HEK293 (cell line): ENCODE results near the gene KCNJ15.

Experiments
- GLIS1 ChIP-seq: fragments of 450-650 bp; formaldehyde crosslinking; IDR thresholded peaks from 2 replicates; pipeline ENCODE4 v1.5.1; 2016; ENCODE audit warnings: missing biosample characterization, missing genetic modification characterization
- SCRT2 ChIP-seq: fragments of 450-650 bp; formaldehyde crosslinking; IDR thresholded peaks from 2 replicates; pipeline ENCODE4 v1.5.1; 2016; ENCODE audit warnings: missing biosample characterization, missing genetic modification characterization
- ZBTB8A ChIP-seq: fragments of 450-650 bp; formaldehyde crosslinking; IDR thresholded peaks from 2 replicates; pipeline ENCODE4 v1.5.1; 2016; ENCODE audit warnings: missing biosample characterization, missing genetic modification characterization
- ZNF121 ChIP-seq: fragments of 450-650 bp; formaldehyde crosslinking; IDR thresholded peaks from 2 replicates; pipeline ENCODE4 v1.5.1; 2016; ENCODE audit warnings: missing biosample characterization, missing genetic modification characterization
- ZNF530 ChIP-seq: fragments of 450-650 bp; formaldehyde crosslinking; IDR thresholded peaks from 2 replicates; pipeline ENCODE4 v1.5.1; 2016; ENCODE audit warnings: low read depth, missing biosample characterization, missing genetic modification characterization
- ZNF555 ChIP-seq: fragments of 450-650 bp; formaldehyde crosslinking; conservative IDR thresholded peaks from 2 replicates; pipeline ENCODE4 v1.5.1; 2017; ENCODE audit warnings: missing biosample characterization, mild to moderate bottlenecking, missing genetic modification characterization, inconsistent platforms
- ZNF626 ChIP-seq: fragments of 450-650 bp; sonication (Bioruptor Pico); formaldehyde crosslinking; IDR thresholded peaks from 2 replicates; pipeline ENCODE4 v1.5.1; 2018; ENCODE audit warnings: missing biosample characterization, missing genetic modification characterization, inconsistent platforms
- ZNF629 ChIP-seq: fragments of 450-650 bp; formaldehyde crosslinking; IDR thresholded peaks from 2 replicates; pipeline ENCODE4 v1.5.1; 2017; ENCODE audit warnings: missing biosample characterization, missing genetic modification characterization
- TF ChIP-seq, protein P1 (sequence below): fragments of 450-650 bp; formaldehyde crosslinking; IDR thresholded peaks from 2 replicates; pipeline ENCODE4 v1.5.1; 2016; ENCODE audit warnings: missing biosample characterization, missing genetic modification characterization, borderline replicate concordance
- TF ChIP-seq, protein P2 (sequence below): fragments of 450-650 bp; formaldehyde crosslinking; IDR thresholded peaks from 2 replicates; pipeline ENCODE4 v1.5.1; 2016; ENCODE audit warnings: missing biosample characterization, missing genetic modification characterization
- TF ChIP-seq, protein P3 (sequence below): fragments of 450-650 bp; formaldehyde crosslinking; optimal IDR thresholded peaks from 2 replicates; pipeline ENCODE3; 2016; ENCODE audit warnings: missing biosample characterization, mild to moderate bottlenecking, missing genetic modification characterization

DNA sequence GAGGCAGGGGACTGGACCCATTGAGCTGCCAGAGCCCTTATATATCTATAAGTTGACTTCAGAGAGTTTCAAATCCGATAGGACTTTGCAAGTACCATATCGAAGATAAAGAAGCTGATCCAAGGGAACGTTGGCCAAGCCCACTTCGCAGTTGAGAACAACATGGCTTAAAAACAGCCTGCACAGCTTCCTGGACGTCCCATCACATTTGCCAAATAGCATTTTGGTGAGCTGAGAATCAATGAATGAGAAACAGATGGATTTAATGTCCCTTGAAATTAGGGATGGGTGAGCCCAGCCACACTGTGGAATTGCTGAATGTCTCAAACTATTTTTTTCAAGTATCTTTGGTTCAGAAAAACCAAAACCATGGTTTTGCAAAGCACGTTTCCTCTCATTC is 64.8 kb downstream of the KCNJ15 start:
- TF ChIP-seq, protein P1, sequence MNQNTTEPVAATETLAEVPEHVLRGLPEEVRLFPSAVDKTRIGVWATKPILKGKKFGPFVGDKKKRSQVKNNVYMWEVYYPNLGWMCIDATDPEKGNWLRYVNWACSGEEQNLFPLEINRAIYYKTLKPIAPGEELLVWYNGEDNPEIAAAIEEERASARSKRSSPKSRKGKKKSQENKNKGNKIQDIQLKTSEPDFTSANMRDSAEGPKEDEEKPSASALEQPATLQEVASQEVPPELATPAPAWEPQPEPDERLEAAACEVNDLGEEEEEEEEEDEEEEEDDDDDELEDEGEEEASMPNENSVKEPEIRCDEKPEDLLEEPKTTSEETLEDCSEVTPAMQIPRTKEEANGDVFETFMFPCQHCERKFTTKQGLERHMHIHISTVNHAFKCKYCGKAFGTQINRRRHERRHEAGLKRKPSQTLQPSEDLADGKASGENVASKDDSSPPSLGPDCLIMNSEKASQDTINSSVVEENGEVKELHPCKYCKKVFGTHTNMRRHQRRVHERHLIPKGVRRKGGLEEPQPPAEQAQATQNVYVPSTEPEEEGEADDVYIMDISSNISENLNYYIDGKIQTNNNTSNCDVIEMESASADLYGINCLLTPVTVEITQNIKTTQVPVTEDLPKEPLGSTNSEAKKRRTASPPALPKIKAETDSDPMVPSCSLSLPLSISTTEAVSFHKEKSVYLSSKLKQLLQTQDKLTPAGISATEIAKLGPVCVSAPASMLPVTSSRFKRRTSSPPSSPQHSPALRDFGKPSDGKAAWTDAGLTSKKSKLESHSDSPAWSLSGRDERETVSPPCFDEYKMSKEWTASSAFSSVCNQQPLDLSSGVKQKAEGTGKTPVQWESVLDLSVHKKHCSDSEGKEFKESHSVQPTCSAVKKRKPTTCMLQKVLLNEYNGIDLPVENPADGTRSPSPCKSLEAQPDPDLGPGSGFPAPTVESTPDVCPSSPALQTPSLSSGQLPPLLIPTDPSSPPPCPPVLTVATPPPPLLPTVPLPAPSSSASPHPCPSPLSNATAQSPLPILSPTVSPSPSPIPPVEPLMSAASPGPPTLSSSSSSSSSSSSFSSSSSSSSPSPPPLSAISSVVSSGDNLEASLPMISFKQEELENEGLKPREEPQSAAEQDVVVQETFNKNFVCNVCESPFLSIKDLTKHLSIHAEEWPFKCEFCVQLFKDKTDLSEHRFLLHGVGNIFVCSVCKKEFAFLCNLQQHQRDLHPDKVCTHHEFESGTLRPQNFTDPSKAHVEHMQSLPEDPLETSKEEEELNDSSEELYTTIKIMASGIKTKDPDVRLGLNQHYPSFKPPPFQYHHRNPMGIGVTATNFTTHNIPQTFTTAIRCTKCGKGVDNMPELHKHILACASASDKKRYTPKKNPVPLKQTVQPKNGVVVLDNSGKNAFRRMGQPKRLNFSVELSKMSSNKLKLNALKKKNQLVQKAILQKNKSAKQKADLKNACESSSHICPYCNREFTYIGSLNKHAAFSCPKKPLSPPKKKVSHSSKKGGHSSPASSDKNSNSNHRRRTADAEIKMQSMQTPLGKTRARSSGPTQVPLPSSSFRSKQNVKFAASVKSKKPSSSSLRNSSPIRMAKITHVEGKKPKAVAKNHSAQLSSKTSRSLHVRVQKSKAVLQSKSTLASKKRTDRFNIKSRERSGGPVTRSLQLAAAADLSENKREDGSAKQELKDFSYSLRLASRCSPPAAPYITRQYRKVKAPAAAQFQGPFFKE, result no peak
- TF ChIP-seq, protein P2, sequence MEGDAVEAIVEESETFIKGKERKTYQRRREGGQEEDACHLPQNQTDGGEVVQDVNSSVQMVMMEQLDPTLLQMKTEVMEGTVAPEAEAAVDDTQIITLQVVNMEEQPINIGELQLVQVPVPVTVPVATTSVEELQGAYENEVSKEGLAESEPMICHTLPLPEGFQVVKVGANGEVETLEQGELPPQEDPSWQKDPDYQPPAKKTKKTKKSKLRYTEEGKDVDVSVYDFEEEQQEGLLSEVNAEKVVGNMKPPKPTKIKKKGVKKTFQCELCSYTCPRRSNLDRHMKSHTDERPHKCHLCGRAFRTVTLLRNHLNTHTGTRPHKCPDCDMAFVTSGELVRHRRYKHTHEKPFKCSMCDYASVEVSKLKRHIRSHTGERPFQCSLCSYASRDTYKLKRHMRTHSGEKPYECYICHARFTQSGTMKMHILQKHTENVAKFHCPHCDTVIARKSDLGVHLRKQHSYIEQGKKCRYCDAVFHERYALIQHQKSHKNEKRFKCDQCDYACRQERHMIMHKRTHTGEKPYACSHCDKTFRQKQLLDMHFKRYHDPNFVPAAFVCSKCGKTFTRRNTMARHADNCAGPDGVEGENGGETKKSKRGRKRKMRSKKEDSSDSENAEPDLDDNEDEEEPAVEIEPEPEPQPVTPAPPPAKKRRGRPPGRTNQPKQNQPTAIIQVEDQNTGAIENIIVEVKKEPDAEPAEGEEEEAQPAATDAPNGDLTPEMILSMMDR (tag by site-specific recombination), result no peak
- TF ChIP-seq ZNF121 (no peak), ZBTB8A (tag by site-specific recombination) (no peak), ZNF629 (no peak), GLIS1 (tag by site-specific recombination) (no peak), SCRT2 (tag by site-specific recombination) (no peak), ZNF530 (tag by site-specific recombination) (no peak), ZNF626 (tag by site-specific recombination) (no peak), ZNF555 (no peak)
- TF ChIP-seq, protein P3, sequence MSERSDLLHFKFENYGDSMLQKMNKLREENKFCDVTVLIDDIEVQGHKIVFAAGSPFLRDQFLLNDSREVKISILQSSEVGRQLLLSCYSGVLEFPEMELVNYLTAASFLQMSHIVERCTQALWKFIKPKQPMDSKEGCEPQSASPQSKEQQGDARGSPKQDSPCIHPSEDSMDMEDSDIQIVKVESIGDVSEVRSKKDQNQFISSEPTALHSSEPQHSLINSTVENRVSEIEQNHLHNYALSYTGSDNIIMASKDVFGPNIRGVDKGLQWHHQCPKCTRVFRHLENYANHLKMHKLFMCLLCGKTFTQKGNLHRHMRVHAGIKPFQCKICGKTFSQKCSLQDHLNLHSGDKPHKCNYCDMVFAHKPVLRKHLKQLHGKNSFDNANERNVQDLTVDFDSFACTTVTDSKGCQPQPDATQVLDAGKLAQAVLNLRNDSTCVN (tag by site-specific recombination), result no peak
